OCI-M2 (cell line): ENCODE data around the gene NR5A1.

ENCODE experiments used
- DNase-seq: peaks from one replicate; lab custom pipeline; 2025; ENCODE audit not compliant: unreplicated experiment; lab: John Stamatoyannopoulos, UW

The NR5A1 gene

DNA sequence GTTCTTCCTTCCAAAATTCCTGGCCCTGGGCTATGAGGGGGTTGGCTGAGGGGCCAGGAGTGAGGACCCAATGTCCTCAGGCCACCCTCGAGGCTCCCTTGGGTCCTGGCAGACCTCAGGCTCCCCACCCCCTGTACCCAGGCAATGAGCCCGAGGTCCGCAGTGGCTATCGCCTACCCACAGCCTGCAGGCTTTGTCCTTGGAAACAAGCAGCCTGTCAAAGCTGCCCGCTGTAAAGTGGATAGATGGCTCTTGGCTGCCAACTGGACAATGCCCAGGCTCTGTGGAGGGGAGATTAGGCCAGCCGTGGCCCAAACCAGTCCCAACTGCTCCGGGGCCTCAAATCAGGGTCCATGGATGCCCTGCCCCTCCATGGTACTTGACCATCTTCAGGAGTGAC, 59.2 kb downstream of the NR5A1 start:
- DNase-seq, result no peak

GRCh38 chr9:124447297-124447661, 59.9 kb downstream of the NR5A1 start:
- no peak for DNase-seq

DNA sequence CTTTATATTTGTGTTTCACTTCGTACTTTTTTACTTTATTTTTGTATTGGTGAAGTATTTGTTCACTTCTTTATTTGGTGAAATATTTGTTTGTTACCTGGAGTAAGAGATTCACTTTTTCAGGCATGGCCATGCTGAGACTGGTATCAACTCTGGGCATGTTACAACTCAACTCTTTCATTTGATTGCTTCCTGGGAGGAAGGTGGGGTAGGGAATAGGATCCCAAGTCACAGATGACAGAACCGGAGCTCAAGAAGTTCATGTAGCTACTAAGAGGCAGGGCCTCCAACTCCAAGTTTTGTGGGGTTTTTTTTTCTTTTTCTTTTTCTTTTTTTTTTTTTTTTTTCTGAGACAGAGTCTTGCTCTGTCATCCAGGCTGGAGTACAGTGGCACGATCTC, 63.0 kb downstream of the NR5A1 start:
- no peak for DNase-seq

DNA sequence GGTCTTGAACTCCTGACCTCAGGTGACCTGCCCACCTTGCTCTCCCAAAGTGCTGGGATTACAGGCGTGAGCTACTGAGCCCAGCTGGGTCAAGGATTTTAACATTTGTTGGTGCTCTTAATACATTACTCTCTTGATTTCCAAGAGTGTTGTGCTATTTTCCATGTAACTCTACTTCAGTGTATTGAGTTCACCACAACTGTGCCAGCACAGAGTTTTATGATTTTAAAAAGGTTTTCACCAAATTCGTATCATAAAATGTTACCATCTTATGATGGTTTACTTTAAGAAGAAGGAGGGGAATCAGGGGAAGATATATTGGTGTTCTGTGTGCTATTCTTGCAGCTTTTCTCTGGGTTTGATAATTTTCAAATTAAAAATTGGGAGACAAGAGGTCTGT, 63.6 kb downstream of the NR5A1 start:
- DNase-seq, result no peak

DNA sequence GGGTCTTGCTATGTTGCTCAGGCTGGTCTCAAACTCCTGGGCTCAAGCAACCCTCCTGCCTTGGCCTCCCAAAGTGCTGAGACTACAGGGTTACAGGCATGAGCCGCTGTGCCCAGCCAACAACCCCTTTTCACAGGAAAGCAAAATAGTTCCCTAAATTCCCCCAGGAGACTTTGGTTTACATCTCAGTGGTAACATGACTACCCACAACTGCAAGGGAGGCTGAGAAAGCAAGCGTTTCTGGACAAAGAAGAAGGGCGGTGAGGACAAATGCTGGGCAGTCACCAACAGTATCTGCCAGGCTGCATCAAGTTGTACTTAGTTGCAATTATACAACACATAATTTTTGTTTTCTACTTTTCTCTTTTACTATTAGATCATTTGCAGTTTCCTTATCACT, 64.4 kb downstream of the NR5A1 start:
- DNase-seq, result no peak

GRCh38 chr9:124442379-124442778, 64.8 kb downstream of the NR5A1 start:
- no peak for DNase-seq

- no peak for DNase-seq
These were observed 65.9 kb downstream of the NR5A1 start for GRCh38 chr9:124441291-124441690.

DNA sequence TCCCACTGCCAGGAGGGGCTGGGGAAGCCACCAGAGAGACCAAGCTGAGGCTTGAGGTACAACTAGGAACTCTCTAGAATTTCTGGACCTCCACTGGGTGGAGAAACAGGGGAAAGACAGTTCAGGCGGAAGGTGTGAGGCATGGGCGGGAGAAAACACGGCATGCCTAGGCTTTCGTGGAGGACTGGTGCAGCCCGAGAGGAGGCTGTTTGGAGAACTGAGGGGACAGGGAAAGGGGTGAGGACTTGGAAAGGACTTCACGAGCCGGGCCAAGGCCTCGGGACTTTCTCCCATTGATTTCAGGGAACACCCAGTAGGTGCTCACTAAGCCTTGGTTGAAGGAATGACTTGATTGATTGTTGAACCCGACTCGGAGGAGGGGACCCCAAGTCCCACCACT, 66.4 kb downstream of the NR5A1 start:
- no peak for DNase-seq

- no peak for DNase-seq
These were observed 67.4 kb downstream of the NR5A1 start for GRCh38 chr9:124439686-124440243.

- no peak for DNase-seq
These were observed 68.1 kb downstream of the NR5A1 start for GRCh38 chr9:124439086-124439485.

DNA sequence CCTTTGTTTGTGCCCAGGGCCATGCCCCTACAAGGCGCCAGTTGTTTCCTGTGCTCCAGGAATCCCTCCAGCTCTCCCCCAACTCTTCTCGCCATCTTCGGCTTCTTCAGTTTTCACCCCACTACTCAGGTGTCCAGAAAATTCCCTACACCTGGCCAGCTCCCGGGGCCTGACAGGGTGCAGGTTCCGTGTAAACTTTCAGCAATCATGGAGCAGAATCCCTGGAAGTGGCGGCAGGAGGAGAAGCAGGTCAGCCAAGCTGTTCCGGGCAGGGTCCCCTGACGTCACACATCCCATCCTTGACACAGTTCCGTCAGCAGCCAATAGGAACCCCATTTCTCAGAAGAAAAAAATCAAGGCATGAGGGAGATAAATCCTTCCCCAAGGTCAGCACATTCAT, 69.1 kb downstream of the NR5A1 start:
- no peak for DNase-seq

GRCh38 chr9:124437086-124437485, 70.1 kb downstream of the NR5A1 start:
- DNase-seq, result no peak

GRCh38 chr9:124436320-124436719, 70.9 kb downstream of the NR5A1 start:
- DNase-seq, result no peak
